Muscle of leg (tissue), 11 donors: ENCODE data around the gene KCNK7. TPM values are rescaled to one million over a fixed set of nuclear protein-coding genes. Genes with fewer than 3 reads are reported as not detected.

Source experiments
- DNase-seq: peaks from one replicate; pipeline ENCODE4 v3.0.0; 2013
- H3K27ac ChIP-seq: one replicate; pipeline ENCODE4 v1.5.1; 2013; ENCODE audit warnings: mild to moderate bottlenecking, low read length, control low read depth
- H3K27me3 ChIP-seq: one replicate; pipeline ENCODE4 v1.6.1; 2013; ENCODE audit warnings: low read length; ENCODE audit not compliant: control insufficient read depth, insufficient read depth
- H3K36me3 ChIP-seq: one replicate; pipeline ENCODE4 v1.6.1; 2013; ENCODE audit warnings: low read length; ENCODE audit not compliant: control insufficient read depth, insufficient read depth
- H3K4me1 ChIP-seq: one replicate; pipeline ENCODE4 v1.6.1; 2013; ENCODE audit warnings: low read length; ENCODE audit not compliant: control insufficient read depth, insufficient read depth
- H3K4me3 ChIP-seq: one replicate; pipeline ENCODE4 v1.5.1; 2013; ENCODE audit warnings: low read length, control low read depth
- H3K9me3 ChIP-seq: replicated peaks from 2 replicates; pipeline ENCODE4 v1.6.1; 2013; ENCODE audit warnings: low read depth, low read length; ENCODE audit not compliant: control insufficient read depth
- WGBS: methylation state at CpG from one replicate; pipeline ENCODE4 v1.1.5; 2013; ENCODE audit warnings: missing lambda C conversion rate; ENCODE audit not compliant: insufficient coverage; 5-methylcytosine and 5-hydroxymethylcytosine counted together
- polyA plus RNA-seq, 8 donors: library from polyadenylated mRNA; unstranded; fragments of 120-200 nt; gene quantifications; one replicate each; pipeline versions ENCODE4 v1.2.1 to v1.2.3, GENCODE V29; 2013; ENCODE audit warnings: inconsistent platforms in 1 of 8, low replicate concordance in 1 of 8; ENCODE audit not compliant: insufficient read length in 8 of 8, insufficient read depth in 1 of 8
- total RNA-seq: library from RNA; stranded (reverse); fragments of 120-200 nt; gene quantifications from one replicate; pipeline ENCODE4 v1.2.4, GENCODE V29; 2013

Gene KCNK7
- total and polyA plus RNA-seq, 9 donors = 0.31 to 1.9 (median 0.88) TPM

- DNase-seq = peak; percentile 73
- Histone ChIP-seq H3K36me3 (peaks cover 74% of the 10 kb centered on the region), H3K9me3 (no peaks in the 10 kb centered on the region), H3K4me3 (no peak overlapping the region), H3K4me1 (peaks cover 93% of the 10 kb centered on the region), H3K27me3 (peaks cover 4% of the 10 kb centered on the region), H3K27ac (peak overlapping the region; percentile 81)
- WGBS = 53% methylated on average over 12 of the region's 13 CpGs
These were observed 7.2 kb downstream of the KCNK7 start for GRCh38 chr11:65588199-65589054.

- DNase-seq = peak; percentile 76
- H3K4me3 ChIP-seq = no peak overlapping the region
- H3K9me3 ChIP-seq = no peaks in the 10 kb centered on the region
- H3K27me3 ChIP-seq = peaks cover 4% of the 10 kb centered on the region
- peaks cover 81% of the 10 kb centered on the region for H3K36me3 ChIP-seq
- H3K27ac ChIP-seq = peak overlapping the region; percentile 53
- peaks cover 87% of the 10 kb centered on the region for H3K4me1 ChIP-seq
- 57% methylated on average over 1 of the region's 2 CpGs for WGBS
These were observed 8.9 kb downstream of the KCNK7 start for GRCh38 chr11:65586676-65587075.

GRCh38 chr11:65586247-65586630, 9.4 kb downstream of the KCNK7 start:
- Histone ChIP-seq H3K36me3 (peaks cover 85% of the 10 kb centered on the region), H3K27me3 (peaks cover 4% of the 10 kb centered on the region), H3K4me3 (no peak overlapping the region), H3K4me1 (peaks cover 84% of the 10 kb centered on the region), H3K27ac (peak overlapping the region; percentile 53), H3K9me3 (no peaks in the 10 kb centered on the region)
- 52% methylated on average over 4 of the region's 4 CpGs for WGBS
- DNase-seq = no peak

GRCh38 chr11:65585396-65586246, 10.0 kb downstream of the KCNK7 start:
- no peak for DNase-seq
- Histone ChIP-seq H3K36me3 (peaks cover 86% of the 10 kb centered on the region), H3K4me1 (peaks cover 79% of the 10 kb centered on the region), H3K9me3 (no peaks in the 10 kb centered on the region), H3K4me3 (no peak overlapping the region), H3K27ac (peak overlapping the region; percentile 53), H3K27me3 (peaks cover 4% of the 10 kb centered on the region)
- WGBS = 52% methylated on average over 46 of the region's 51 CpGs

- DNase-seq = no peak
- Histone ChIP-seq H3K27me3 (peaks cover 4% of the 10 kb centered on the region), H3K27ac (no peak overlapping the region), H3K4me3 (no peak overlapping the region), H3K9me3 (no peaks in the 10 kb centered on the region), H3K36me3 (peaks cover 88% of the 10 kb centered on the region), H3K4me1 (peaks cover 75% of the 10 kb centered on the region)
- WGBS = 48% methylated on average over 40 of the region's 46 CpGs
These were observed 10.9 kb downstream of the KCNK7 start for GRCh38 chr11:65584723-65585171.

GRCh38 chr11:65584106-65584505, 11.5 kb downstream of the KCNK7 start:
- H3K27me3 ChIP-seq = peaks cover 4% of the 10 kb centered on the region
- peaks cover 69% of the 10 kb centered on the region for H3K4me1 ChIP-seq
- peaks cover 91% of the 10 kb centered on the region for H3K36me3 ChIP-seq
- 87% methylated on average over 3 of the region's 8 CpGs for WGBS
- H3K27ac ChIP-seq = peak overlapping the region; percentile 53
- no peak for DNase-seq
- no peaks in the 10 kb centered on the region for H3K9me3 ChIP-seq
- H3K4me3 ChIP-seq = no peak overlapping the region

GRCh38 chr11:65583589-65583988, 12.0 kb downstream of the KCNK7 start:
- Histone ChIP-seq H3K27me3 (peaks cover 4% of the 10 kb centered on the region), H3K4me1 (peaks cover 67% of the 10 kb centered on the region), H3K9me3 (no peaks in the 10 kb centered on the region), H3K36me3 (peaks cover 92% of the 10 kb centered on the region), H3K4me3 (no peak overlapping the region), H3K27ac (peak overlapping the region; percentile 20)
- whole genome bisulfite sequencing = 68% methylated on average over 2 of the region's 10 CpGs
- no peak for DNase-seq

- Histone ChIP-seq H3K27me3 (peaks cover 4% of the 10 kb centered on the region), H3K36me3 (peaks cover 83% of the 10 kb centered on the region), H3K4me1 (peaks cover 67% of the 10 kb centered on the region), H3K4me3 (no peak overlapping the region), H3K9me3 (no peaks in the 10 kb centered on the region), H3K27ac (no peak overlapping the region)
- no peak for DNase-seq
- 91% methylated on average over 3 of the region's 3 CpGs for WGBS
These were observed 13.7 kb downstream of the KCNK7 start for GRCh38 chr11:65581928-65582327.

GRCh38 chr11:65580756-65581155, 14.8 kb downstream of the KCNK7 start:
- H3K36me3 ChIP-seq = peaks cover 71% of the 10 kb centered on the region
- H3K4me3 ChIP-seq = no peak overlapping the region
- H3K27me3 ChIP-seq = peaks cover 4% of the 10 kb centered on the region
- no peaks in the 10 kb centered on the region for H3K9me3 ChIP-seq
- WGBS = 100% methylated on average over 1 of the region's 8 CpGs
- DNase-seq = no peak
- H3K27ac ChIP-seq = no peak overlapping the region
- peaks cover 63% of the 10 kb centered on the region for H3K4me1 ChIP-seq
